Choroid plexus epithelial cell (primary cell): ENCODE measurements around the gene KLHL29.

Experiments used
- DNase-seq: peaks from one replicate; pipeline ENCODE4 v3.0.0-alpha.2; 2010; ENCODE audit warnings: low read depth
- H3K4me3 ChIP-seq: 2 replicates; pipeline ENCODE4 v1.5.1; 2011; ENCODE audit warnings: low read depth, mild to moderate bottlenecking, control low read depth, low read length, moderate library complexity
- CTCF ChIP-seq: conservative IDR thresholded peaks from 2 replicates; pipeline ENCODE4 v1.5.1; 2011; ENCODE audit warnings: low read depth, mild to moderate bottlenecking, control low read depth, inconsistent platforms, low read length, moderate library complexity

Gene KLHL29

GRCh38 chr2:23625726-23626125 is 240.7 kb downstream of the KLHL29 start:
- H3K4me3 ChIP-seq = no peak overlapping the region
- TF ChIP-seq CTCF = no peak
- no peak for DNase-seq

GRCh38 chr2:23626701-23627230 is 241.8 kb downstream of the KLHL29 start:
- no peak for TF ChIP-seq CTCF
- H3K4me3 ChIP-seq = no peak overlapping the region
- no peak for DNase-seq

DNA sequence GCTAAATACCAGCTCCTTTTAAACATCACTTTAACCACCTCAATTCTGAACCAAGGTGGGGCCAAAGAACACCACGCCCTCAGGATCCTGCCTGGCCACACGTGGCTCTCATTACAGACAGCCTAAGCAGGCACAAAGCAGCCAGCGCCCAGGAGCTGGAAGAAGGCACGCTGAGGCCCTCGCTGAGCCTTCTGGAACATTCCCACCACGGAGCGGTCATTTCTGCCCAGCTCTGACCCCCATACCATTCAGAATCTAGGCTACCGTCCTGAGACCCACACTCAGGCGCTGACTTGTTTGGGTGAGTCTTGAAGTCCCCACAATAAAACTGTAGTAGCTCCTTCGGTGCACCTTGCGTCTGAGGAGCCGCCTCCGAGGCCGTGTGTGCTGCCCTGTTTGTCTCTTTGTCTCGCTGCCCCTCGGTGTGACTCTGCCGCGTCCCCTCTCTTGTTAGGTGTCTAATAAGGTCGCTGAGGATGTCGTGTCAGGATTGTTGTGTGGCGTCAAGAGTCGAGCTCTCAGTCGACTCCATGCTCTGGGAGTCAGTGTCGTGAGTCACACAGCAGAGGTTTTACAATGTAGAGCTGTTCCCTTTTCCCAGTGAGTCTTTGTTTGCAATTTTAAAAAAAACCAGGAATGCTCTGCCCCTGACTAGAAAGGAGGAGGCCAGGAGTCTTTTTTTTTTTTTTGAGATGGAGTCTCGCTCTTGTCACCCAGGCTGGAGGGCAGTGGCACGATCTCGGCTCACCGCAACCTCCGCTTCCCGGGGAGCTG is 242.4 kb downstream of the KLHL29 start:
- TF ChIP-seq CTCF = no peak
- no peak for DNase-seq
- H3K4me3 ChIP-seq = no peak overlapping the region

DNA sequence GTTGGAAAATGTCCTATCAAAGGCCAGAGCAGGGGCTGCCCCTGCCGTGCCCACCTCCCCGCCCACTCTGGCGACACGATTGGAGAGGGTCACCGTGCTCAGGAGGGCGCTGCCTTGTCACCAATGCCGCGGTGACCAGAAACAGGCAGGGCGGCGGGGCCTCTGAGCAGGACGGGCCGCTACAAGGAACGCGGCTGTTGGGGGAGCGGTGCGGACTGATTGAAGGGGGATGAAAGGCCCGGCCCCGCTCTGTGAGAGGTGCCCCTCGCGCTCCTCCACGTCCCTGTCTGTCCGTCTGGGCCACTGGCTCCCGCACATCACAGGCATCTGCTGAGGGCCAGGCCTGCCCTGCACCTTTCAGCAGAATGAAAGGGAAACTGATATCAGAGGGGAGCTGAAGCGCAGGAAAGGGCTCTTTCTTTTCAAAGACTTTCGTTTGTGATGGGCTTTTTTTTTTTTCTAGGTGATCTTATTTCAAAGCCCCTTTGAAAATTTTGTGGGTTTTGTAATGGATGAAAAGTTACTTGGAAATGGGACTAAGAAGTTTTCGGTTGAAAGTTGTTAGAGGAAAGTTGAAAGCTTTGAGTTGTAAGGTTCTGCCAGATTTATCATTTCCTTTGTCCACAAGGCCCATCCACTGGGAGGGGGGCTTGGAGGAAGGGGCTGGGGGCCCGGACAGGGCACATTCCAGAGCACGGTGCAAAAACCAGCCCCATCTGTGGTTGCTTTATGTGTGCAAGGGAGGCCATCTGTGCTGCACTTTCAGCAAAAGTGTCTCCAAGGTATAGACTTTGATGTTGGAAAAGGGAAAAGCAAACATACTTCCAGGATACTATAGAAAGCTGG is 244.2 kb downstream of the KLHL29 start:
- H3K4me3 ChIP-seq = no peak overlapping the region
- no peak for TF ChIP-seq CTCF

GRCh38 chr2:23629772-23630480 is 244.9 kb downstream of the KLHL29 start:
- TF ChIP-seq CTCF = no peak
- no peak for DNase-seq
- H3K4me3 ChIP-seq = no peak overlapping the region

More for the DNA sequence above, 244.2 kb downstream of the KLHL29 start:
- DNase-seq = no peak

GRCh38 chr2:23630961-23631360 is 246.0 kb downstream of the KLHL29 start:
- H3K4me3 ChIP-seq = no peak overlapping the region
- DNase-seq = no peak
- TF ChIP-seq CTCF = no peak
